GM18499 (cell line): ENCODE measurements around the gene PLA2R1.

Experiments
- ATAC-seq: cut with Tn5 transposase; IDR thresholded peaks from one replicate; pipeline ENCODE4 v1.9.1; 2021; ENCODE audit warnings: moderate number of reproducible peaks; ENCODE audit not compliant: insufficient read depth, unreplicated experiment

PLA2R1 gene

GRCh38 chr2:159942146-159942545, 120.3 kb downstream of the PLA2R1 start:
- no peak for ATAC-seq

GRCh38 chr2:159941729-159942128, 120.7 kb downstream of the PLA2R1 start:
- ATAC-seq = no peak

GRCh38 chr2:159939946-159940345, 122.5 kb downstream of the PLA2R1 start:
- peak; percentile 75 for ATAC-seq

- no peak for ATAC-seq
Measured at GRCh38 chr2:159938395-159938794, 124.0 kb downstream of the PLA2R1 start.

GRCh38 chr2:159936471-159936870, 125.9 kb downstream of the PLA2R1 start:
- no peak for ATAC-seq

GRCh38 chr2:159933727-159934049, 128.7 kb downstream of the PLA2R1 start:
- peak; percentile 85 for ATAC-seq

- ATAC-seq = peak; percentile 20
Measured at GRCh38 chr2:159933040-159933726, 129.2 kb downstream of the PLA2R1 start.

- no peak for ATAC-seq
Measured at GRCh38 chr2:159926695-159927094, 135.7 kb downstream of the PLA2R1 start.

- no peak for ATAC-seq
Measured at GRCh38 chr2:159925975-159926374, 136.4 kb downstream of the PLA2R1 start.

- peak; percentile 46 for ATAC-seq
Measured at GRCh38 chr2:159922563-159922962, 139.9 kb downstream of the PLA2R1 start.

- peak; percentile 66 for ATAC-seq
Measured at GRCh38 chr2:159921752-159922404, 140.5 kb downstream of the PLA2R1 start.

GRCh38 chr2:159916511-159916910, 145.9 kb downstream of the PLA2R1 start:
- no peak for ATAC-seq

- no peak for ATAC-seq
Measured at GRCh38 chr2:159913900-159914299, 148.5 kb downstream of the PLA2R1 start.

- ATAC-seq = no peak
Measured at GRCh38 chr2:159912580-159912979, 149.8 kb downstream of the PLA2R1 start.

- ATAC-seq = no peak
Measured at GRCh38 chr2:159910951-159911350, 151.5 kb downstream of the PLA2R1 start.

- ATAC-seq = no peak
Measured at GRCh38 chr2:159908623-159909022, 153.8 kb downstream of the PLA2R1 start.

- no peak for ATAC-seq
Measured at GRCh38 chr2:159907909-159908308, 154.5 kb downstream of the PLA2R1 start.

GRCh38 chr2:159905926-159906714, 156.3 kb downstream of the PLA2R1 start:
- no peak for ATAC-seq

- peak; percentile 34 for ATAC-seq
Measured at GRCh38 chr2:159904959-159905305, 157.5 kb downstream of the PLA2R1 start.

GRCh38 chr2:159904127-159904958, 158.1 kb downstream of the PLA2R1 start, which contains the start of gene LY75:
LY75 (minus strand) TSS chr2:159904756.
- peak; percentile 68 for ATAC-seq
